Neuronal stem cell (in vitro differentiated cells): ENCODE results near the gene STEAP3.
"Not testable (repeated sequence)": the region's sequence is repeated elsewhere in the genome, so short reads cannot be mapped to it uniquely, and the experiment has no call there.

Experiments used
- DNase-seq: peaks from one replicate; pipeline ENCODE4 v3.0.0-alpha.2; 2013; ENCODE audit warnings: low spot score
- H2AFZ ChIP-seq: one replicate; pipeline ENCODE4 v1.6.1; 2013; ENCODE audit warnings: mild to moderate bottlenecking, low read length, inconsistent platforms
- H2AK5ac ChIP-seq: 2 replicates; pipeline ENCODE4 v1.6.1; 2013; ENCODE audit warnings: low read depth, mild to moderate bottlenecking, inconsistent platforms, low read length, moderate library complexity, mixed read lengths
- H2BK120ac ChIP-seq: 2 replicates; pipeline ENCODE4 v1.6.1; 2013; ENCODE audit warnings: low read depth, mild to moderate bottlenecking, inconsistent platforms, low read length, moderate library complexity, mixed read lengths
- H2BK12ac ChIP-seq: one replicate; pipeline ENCODE4 v1.6.1; 2013; ENCODE audit warnings: low read length, inconsistent platforms
- H2BK15ac ChIP-seq: 2 replicates; pipeline ENCODE4 v1.6.1; 2013; ENCODE audit warnings: mild to moderate bottlenecking, low read length, inconsistent platforms, mixed read lengths
- H2BK5ac ChIP-seq: one replicate; pipeline ENCODE4 v1.6.1; 2013; ENCODE audit warnings: inconsistent platforms, mild to moderate bottlenecking, low read length, moderate library complexity
- H3K14ac ChIP-seq: one replicate; pipeline ENCODE4 v1.6.1; 2013; ENCODE audit warnings: low read length, inconsistent platforms
- H3K18ac ChIP-seq: 2 replicates; pipeline ENCODE4 v1.6.1; 2013; ENCODE audit warnings: low read length, inconsistent platforms
- H3K23ac ChIP-seq: 2 replicates; pipeline ENCODE4 v1.6.1; 2013; ENCODE audit warnings: low read depth, mild to moderate bottlenecking, mixed read lengths, low read length, inconsistent platforms; ENCODE audit not compliant: poor library complexity
- H3K27ac ChIP-seq: replicated peaks from 3 replicates; pipeline ENCODE4 v1.5.1; 2013; ENCODE audit warnings: low read length, inconsistent platforms
- H3K27me3 ChIP-seq, 3 experiments: 2 replicates each; pipeline ENCODE4 v1.6.1; 2013; ENCODE audit warnings: low read length in 3 of 3, mild to moderate bottlenecking in 2 of 3, inconsistent platforms in 1 of 3, low read depth in 1 of 3, mixed read lengths in 1 of 3, moderate library complexity in 1 of 3; ENCODE audit not compliant: control insufficient read depth in 3 of 3, insufficient read depth in 3 of 3
- H3K36me3 ChIP-seq, 2 donors: replicated peaks in 1 of 2; 2 replicates each; pipeline ENCODE4 v1.6.1; 2013; ENCODE audit warnings: low read length in 2 of 2; ENCODE audit not compliant: control insufficient read depth in 2 of 2, insufficient read depth in 2 of 2
- H3K4ac ChIP-seq: 2 replicates; pipeline ENCODE4 v1.6.1; 2013; ENCODE audit warnings: inconsistent platforms, mild to moderate bottlenecking, low read length, moderate library complexity
- H3K4me1 ChIP-seq, 2 donors: 1 replicate in 1 of 2; 2 replicates in 1 of 2; pipeline ENCODE4 v1.6.1; 2013; ENCODE audit warnings: low read length in 2 of 2, low read depth in 1 of 2; ENCODE audit not compliant: control insufficient read depth in 2 of 2, insufficient read depth in 1 of 2
- H3K4me2 ChIP-seq: one replicate; pipeline ENCODE4 v1.6.1; 2013; ENCODE audit warnings: mild to moderate bottlenecking, low read length, inconsistent platforms; ENCODE audit not compliant: insufficient read depth, poor library complexity, severe bottlenecking
- H3K4me3 ChIP-seq, 2 donors: 2 replicates each; pipeline ENCODE4 v1.5.1; 2013; ENCODE audit warnings: low read length in 2 of 2, mild to moderate bottlenecking in 2 of 2, inconsistent platforms in 1 of 2, moderate library complexity in 1 of 2
- H3K79me1 ChIP-seq: one replicate; pipeline ENCODE4 v1.6.1; 2013; ENCODE audit warnings: low read depth, mild to moderate bottlenecking, inconsistent platforms, low read length, moderate library complexity
- H3K9ac ChIP-seq: one replicate; pipeline ENCODE4 v1.6.1; 2013; ENCODE audit warnings: mild to moderate bottlenecking, low read depth, low read length, inconsistent platforms; ENCODE audit not compliant: poor library complexity
- H3K9me3 ChIP-seq, 2 donors: replicated peaks in 1 of 2; 2 replicates each; pipeline versions ENCODE3 to v1.6.1; 2013; ENCODE audit warnings: low read length in 2 of 2, mild to moderate bottlenecking in 2 of 2, inconsistent platforms in 1 of 2, low read depth in 1 of 2, mixed read lengths in 1 of 2, moderate library complexity in 1 of 2; ENCODE audit not compliant: control insufficient read depth in 2 of 2, insufficient read depth in 1 of 2
- H4K8ac ChIP-seq: one replicate; pipeline ENCODE4 v1.6.1; 2013; ENCODE audit warnings: low read depth, mild to moderate bottlenecking, inconsistent platforms, low read length, moderate library complexity
- H4K91ac ChIP-seq: one replicate; pipeline ENCODE4 v1.6.1; 2013; ENCODE audit warnings: low read length, low read depth, mild to moderate bottlenecking, inconsistent platforms; ENCODE audit not compliant: poor library complexity
- WGBS, 2 donors: extraction: QIAGEN DNeasy Blood & Tissue Kit; methylation state at CpG; one replicate each; pipeline ENCODE4 v1.1.7; 2013; ENCODE audit warnings: missing lambda C conversion rate in 2 of 2, mixed read lengths in 1 of 2; ENCODE audit not compliant: insufficient read length in 2 of 2, insufficient replicate concordance in 1 of 2; ENCODE audit errors: extremely low coverage in 2 of 2; 5-methylcytosine and 5-hydroxymethylcytosine counted together

The STEAP3 gene

GRCh38 chr2:119267604-119268003, 44.0 kb downstream of the STEAP3 start:
- H3K23ac ChIP-seq, result no peak overlapping the region
- H3K79me1 ChIP-seq, result no peaks in the 10 kb centered on the region
- H2BK5ac ChIP-seq, result no peak overlapping the region
- H3K36me3 ChIP-seq, result no peaks in the 10 kb centered on the region
- H3K4me3 ChIP-seq, result no peak overlapping the region
- H3K27ac ChIP-seq, result no peak overlapping the region
- H3K18ac ChIP-seq, result no peak overlapping the region
- H4K91ac ChIP-seq, result no peak overlapping the region
- no peak overlapping the region for H2BK120ac ChIP-seq
- H3K14ac ChIP-seq, result no peak overlapping the region
- DNase-seq, result no peak
- H2BK12ac ChIP-seq, result no peak overlapping the region
- H4K8ac ChIP-seq, result no peak overlapping the region
- H2AK5ac ChIP-seq, result no peak overlapping the region
- no peak overlapping the region for H3K9ac ChIP-seq
- no peak overlapping the region for H2BK15ac ChIP-seq
- H3K27me3 ChIP-seq, result peaks cover 0 to 17% (median 0%) of the 10 kb centered on the region in 3 experiments
- H3K4ac ChIP-seq, result no peak overlapping the region
- no peak overlapping the region for H3K4me2 ChIP-seq
- H3K9me3 ChIP-seq, result no peaks in the 10 kb centered on the region
- H3K4me1 ChIP-seq, result no peaks in the 10 kb centered on the region
- no peak overlapping the region for H2AFZ ChIP-seq

GRCh38 chr2:119276864-119277263, 53.2 kb downstream of the STEAP3 start:
- Histone ChIP-seq H2BK12ac (no peak overlapping the region), H3K79me1 (no peaks in the 10 kb centered on the region), H2AFZ (no peak overlapping the region), H3K18ac (no peak overlapping the region), H3K23ac (no peak overlapping the region), H3K4me3 (no peak overlapping the region), H3K9me3 (no peaks in the 10 kb centered on the region), H4K8ac (no peak overlapping the region), H3K4me1 (no peaks in the 10 kb centered on the region), H4K91ac (no peak overlapping the region), H2AK5ac (no peak overlapping the region), H3K4me2 (no peak overlapping the region), H3K4ac (no peak overlapping the region), H3K36me3 (no peaks in the 10 kb centered on the region), H2BK120ac (no peak overlapping the region), H3K9ac (no peak overlapping the region), H2BK5ac (no peak overlapping the region), H3K14ac (no peak overlapping the region), H2BK15ac (no peak overlapping the region), H3K27ac (no peak overlapping the region), H3K27me3 (peaks cover 0 to 9% (median 0%) of the 10 kb centered on the region in 3 experiments)
- no peak for DNase-seq
- WGBS, 2 donors, result 100% methylated on average over 1 of the region's 8 CpGs; no CpG with 5 or more reads in 1 of the 2 donors

GRCh38 chr2:119278385-119278784, 54.8 kb downstream of the STEAP3 start:
- H2BK12ac ChIP-seq, H3K4me2 ChIP-seq, H4K8ac ChIP-seq, H3K9ac ChIP-seq, H3K36me3 ChIP-seq, H3K27ac ChIP-seq, H2BK5ac ChIP-seq, H3K14ac ChIP-seq, H2BK120ac ChIP-seq, H3K4me1 ChIP-seq, H4K91ac ChIP-seq, H3K4ac ChIP-seq, H2AFZ ChIP-seq, H2AK5ac ChIP-seq, H3K9me3 ChIP-seq, H3K27me3 ChIP-seq, DNase-seq, H3K4me3 ChIP-seq, H3K23ac ChIP-seq, H3K18ac ChIP-seq, H2BK15ac ChIP-seq, H3K79me1 ChIP-seq: not testable (repeated sequence)
- no CpG with 5 or more reads among the region's 2 CpGs for WGBS, 2 donors

- Histone ChIP-seq H3K4me1 (no peaks in the 10 kb centered on the region), H3K14ac (no peak overlapping the region), H2AK5ac (no peak overlapping the region), H2AFZ (no peak overlapping the region), H3K36me3 (no peaks in the 10 kb centered on the region), H3K4me3 (no peak overlapping the region), H3K23ac (no peak overlapping the region), H2BK120ac (no peak overlapping the region), H2BK5ac (no peak overlapping the region), H4K91ac (no peak overlapping the region), H3K9me3 (no peaks in the 10 kb centered on the region), H3K27ac (no peak overlapping the region), H4K8ac (no peak overlapping the region), H3K18ac (no peak overlapping the region), H3K4ac (no peak overlapping the region), H3K27me3 (peaks cover 0 to 9% (median 0%) of the 10 kb centered on the region in 3 experiments), H3K79me1 (no peaks in the 10 kb centered on the region), H3K4me2 (no peak overlapping the region), H2BK15ac (no peak overlapping the region), H3K9ac (no peak overlapping the region), H2BK12ac (no peak overlapping the region)
- DNase-seq, result no peak
- WGBS, 2 donors, result no CpG with 5 or more reads among the region's 6 CpGs
Observed at GRCh38 chr2:119278946-119279345, 55.3 kb downstream of the STEAP3 start.
